Muscle layer of duodenum (tissue), 2 donors: Measurements from ENCODE around the gene APBB2.

ENCODE experiments used
- H3K27ac ChIP-seq: one replicate; pipeline ENCODE4 v1.7.0; 2013; ENCODE audit warnings: mild to moderate bottlenecking, low read length
- H3K27me3 ChIP-seq: one replicate; pipeline ENCODE4 v1.7.0; 2013; ENCODE audit warnings: low read depth, mild to moderate bottlenecking, control low read depth, low read length
- H3K36me3 ChIP-seq, 2 donors: one replicate each; pipeline ENCODE4 v1.7.0; 2013; ENCODE audit warnings: low read length in 2 of 2, control low read depth in 1 of 2, mild to moderate bottlenecking in 1 of 2; ENCODE audit not compliant: insufficient read depth in 2 of 2, control insufficient read depth in 1 of 2
- H3K4me1 ChIP-seq, 2 donors: one replicate each; pipeline ENCODE4 v1.7.0; 2013; ENCODE audit warnings: low read length in 2 of 2, mild to moderate bottlenecking in 2 of 2, control low read depth in 1 of 2, moderate library complexity in 1 of 2; ENCODE audit not compliant: insufficient read depth in 2 of 2, control insufficient read depth in 1 of 2
- H3K4me3 ChIP-seq, 2 donors: one replicate each; pipeline ENCODE4 v1.7.0; 2013; ENCODE audit warnings: low read length in 2 of 2, low read depth in 1 of 2, mild to moderate bottlenecking in 1 of 2
- H3K9me3 ChIP-seq, 2 donors: one replicate each; pipeline ENCODE4 v1.7.0; 2013; ENCODE audit warnings: low read length in 2 of 2, control low read depth in 1 of 2, mild to moderate bottlenecking in 1 of 2; ENCODE audit not compliant: control insufficient read depth in 1 of 2
- donor health status: healthy.

APBB2 gene

GRCh38 chr4:41203841-41204240 is 10.5 kb downstream of the APBB2 start:
- Histone ChIP-seq H3K4me1 (peaks cover 9 to 18% of the 10 kb centered on the region in 2 donors), H3K27ac (no peak overlapping the region), H3K27me3 (no peaks in the 10 kb centered on the region), H3K9me3 (no peaks in the 10 kb centered on the region), H3K36me3 (no peaks in the 10 kb centered on the region), H3K4me3 (no peak overlapping the region)

DNA sequence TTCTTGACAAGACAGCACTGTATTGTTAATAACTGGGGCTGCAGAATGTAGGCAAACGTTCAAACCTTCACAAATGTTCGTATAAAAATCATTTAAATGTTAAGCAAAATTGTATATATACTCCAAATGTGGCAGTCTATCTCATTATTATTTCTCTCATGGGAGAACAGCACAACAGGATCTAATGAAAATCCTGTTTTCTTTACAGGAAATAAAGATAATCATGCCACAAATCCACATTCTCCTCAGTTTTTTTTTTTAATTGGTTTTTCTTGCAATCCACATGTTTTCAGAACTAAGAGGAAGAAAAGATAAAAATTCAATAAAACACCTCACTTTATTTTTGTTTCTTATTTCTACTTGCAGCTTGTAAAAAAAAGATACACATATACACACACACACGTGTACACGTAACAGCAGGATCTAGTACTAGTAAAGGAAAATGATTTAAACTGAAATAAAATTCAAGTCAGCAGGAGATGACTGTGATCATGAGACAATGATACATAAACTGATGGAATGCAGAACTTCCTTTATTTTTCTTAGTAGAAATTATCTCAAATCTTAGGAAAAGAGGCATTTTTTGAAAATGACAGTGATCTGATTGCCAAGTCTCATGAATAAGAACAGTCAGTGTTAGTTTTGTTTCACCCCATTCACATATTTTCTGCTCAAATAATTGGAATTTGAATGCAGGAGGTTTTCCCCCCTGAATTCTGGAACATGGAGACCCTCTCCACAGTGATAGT is 11.3 kb downstream of the APBB2 start:
- no peak overlapping the region for H3K4me3 ChIP-seq
- no peaks in the 10 kb centered on the region for H3K27me3 ChIP-seq
- H3K27ac ChIP-seq: no peak overlapping the region
- no peaks in the 10 kb centered on the region for H3K36me3 ChIP-seq
- no peaks in the 10 kb centered on the region for H3K9me3 ChIP-seq
- peaks cover 9 to 18% of the 10 kb centered on the region in 2 donors for H3K4me1 ChIP-seq

DNA sequence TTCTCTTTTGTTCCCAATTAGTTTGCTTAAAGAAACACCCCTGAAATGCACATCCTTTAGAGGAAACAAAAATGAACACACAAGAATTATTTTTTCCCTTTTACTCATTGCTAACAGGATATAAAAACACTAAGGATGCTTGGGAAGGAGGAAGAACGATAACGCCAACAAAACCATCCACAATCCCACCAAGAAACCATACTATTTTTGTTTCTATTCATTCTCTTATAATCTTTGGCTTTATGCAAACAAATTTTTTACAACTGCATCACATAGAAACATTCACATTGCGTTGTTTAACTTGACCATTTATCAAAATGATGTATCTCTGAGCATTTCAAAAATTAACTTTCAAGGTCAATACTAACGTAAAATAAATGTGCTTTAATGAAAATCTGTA is 12.0 kb downstream of the APBB2 start:
- no peak overlapping the region for H3K4me3 ChIP-seq
- H3K27ac ChIP-seq: no peak overlapping the region

DNA sequence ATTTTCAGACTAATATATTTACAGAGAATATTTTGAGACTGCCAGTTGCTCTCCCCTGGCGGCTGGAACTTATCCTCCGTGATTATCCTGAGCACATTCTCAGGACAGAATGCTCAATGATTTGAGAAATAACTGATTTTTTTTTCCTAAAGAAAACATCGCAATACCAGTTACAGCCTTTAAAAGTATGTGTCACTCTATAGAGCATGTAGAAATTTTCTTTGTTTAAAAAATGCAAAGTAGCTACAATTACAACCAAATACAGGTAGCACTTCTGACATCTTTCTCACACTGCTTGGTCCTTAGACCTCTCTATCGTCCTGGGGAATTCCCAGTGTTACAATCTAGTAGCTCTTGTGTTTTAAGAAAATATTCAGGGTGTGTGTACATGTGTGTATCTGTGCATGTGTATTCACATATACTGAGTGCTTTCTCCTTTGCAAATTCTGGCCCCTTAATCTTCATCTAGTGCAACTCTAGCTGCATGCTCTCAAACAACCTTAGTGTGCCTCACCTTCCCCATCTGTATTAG is 13.8 kb downstream of the APBB2 start:
- H3K9me3 ChIP-seq: no peaks in the 10 kb centered on the region
- H3K4me1 ChIP-seq: peaks cover 9 to 18% of the 10 kb centered on the region in 2 donors
- H3K27me3 ChIP-seq: no peaks in the 10 kb centered on the region
- no peak overlapping the region for H3K4me3 ChIP-seq
- no peaks in the 10 kb centered on the region for H3K36me3 ChIP-seq
- no peak overlapping the region for H3K27ac ChIP-seq

More for the DNA sequence above, 12.0 kb downstream of the APBB2 start:
- H3K9me3 ChIP-seq: no peaks in the 10 kb centered on the region
- no peaks in the 10 kb centered on the region for H3K27me3 ChIP-seq
- H3K36me3 ChIP-seq: no peaks in the 10 kb centered on the region
- peaks cover 9 to 18% of the 10 kb centered on the region in 2 donors for H3K4me1 ChIP-seq

- Histone ChIP-seq H3K9me3 (no peaks in the 10 kb centered on the region), H3K27me3 (no peaks in the 10 kb centered on the region), H3K27ac (no peak overlapping the region), H3K4me3 (no peak overlapping the region), H3K4me1 (peaks cover 8 to 14% of the 10 kb centered on the region in 2 donors), H3K36me3 (no peaks in the 10 kb centered on the region)
Observed at GRCh38 chr4:41199788-41200187, 14.6 kb downstream of the APBB2 start.

DNA sequence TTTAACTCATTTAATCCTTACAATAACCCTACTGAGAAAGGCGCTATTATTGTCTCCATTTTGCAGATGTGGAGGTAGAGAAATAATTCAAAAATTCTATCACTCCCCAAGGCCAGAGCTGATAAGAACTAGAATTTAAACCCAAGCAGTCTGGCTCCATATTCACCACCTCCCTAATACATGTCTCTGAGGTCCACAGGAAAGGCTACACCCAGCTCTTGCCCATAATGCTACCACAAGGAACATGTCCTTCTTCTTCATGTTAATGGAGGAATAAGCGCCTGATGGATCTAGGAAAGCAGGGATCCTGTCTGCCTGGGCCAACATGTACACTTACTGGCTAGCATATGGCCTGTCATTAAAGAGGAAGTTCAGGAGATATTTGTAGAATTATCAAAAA is 16.3 kb downstream of the APBB2 start:
- Histone ChIP-seq H3K4me1 (peaks cover 0 to 6% of the 10 kb centered on the region in 2 donors), H3K4me3 (no peak overlapping the region), H3K36me3 (no peaks in the 10 kb centered on the region), H3K27ac (no peak overlapping the region), H3K27me3 (no peaks in the 10 kb centered on the region), H3K9me3 (no peaks in the 10 kb centered on the region)

GRCh38 chr4:41197495-41197894 is 16.8 kb downstream of the APBB2 start:
- Histone ChIP-seq H3K4me3 (no peak overlapping the region), H3K27ac (no peak overlapping the region), H3K27me3 (no peaks in the 10 kb centered on the region), H3K9me3 (no peaks in the 10 kb centered on the region), H3K36me3 (no peaks in the 10 kb centered on the region), H3K4me1 (peaks cover 0 to 1% of the 10 kb centered on the region in 2 donors)

DNA sequence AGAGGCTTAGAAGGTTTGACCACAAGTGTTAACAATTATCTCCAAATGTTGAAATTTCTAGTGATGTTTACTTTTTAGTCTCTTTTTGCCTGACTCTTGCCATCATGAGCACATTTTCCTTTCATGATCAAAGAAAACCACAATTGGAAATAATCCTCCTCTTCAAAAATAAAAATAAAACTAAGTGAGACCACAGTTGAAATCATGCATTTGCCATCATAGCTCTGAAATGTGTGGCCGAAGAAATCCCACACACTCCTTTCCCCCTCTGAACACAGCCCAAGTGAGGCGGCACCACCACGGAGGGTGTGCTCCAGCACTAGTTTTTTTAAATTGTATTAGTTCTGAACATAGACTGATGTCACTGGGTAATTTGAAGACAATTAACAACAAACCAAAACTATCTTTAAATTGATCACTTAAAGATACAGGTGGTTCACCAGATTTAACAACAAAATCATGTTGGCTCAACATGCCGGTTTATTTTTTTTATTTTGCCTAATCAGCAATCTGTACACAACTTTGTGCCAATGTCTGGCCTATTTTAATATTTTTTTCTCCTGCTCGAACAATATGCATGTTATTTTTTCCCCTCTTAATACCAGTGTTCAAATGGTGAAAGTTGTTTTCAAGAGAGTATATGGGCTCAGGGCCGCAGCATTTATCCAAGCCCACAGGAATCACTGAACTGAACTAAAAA is 17.6 kb downstream of the APBB2 start:
- no peak overlapping the region for H3K4me3 ChIP-seq
- no peaks in the 10 kb centered on the region for H3K9me3 ChIP-seq
- no peaks in the 10 kb centered on the region for H3K36me3 ChIP-seq
- no peak overlapping the region for H3K27ac ChIP-seq
- H3K4me1 ChIP-seq: no peaks in the 10 kb centered on the region
- no peaks in the 10 kb centered on the region for H3K27me3 ChIP-seq

- Histone ChIP-seq H3K9me3 (no peaks in the 10 kb centered on the region), H3K27ac (no peak overlapping the region), H3K4me1 (peaks cover 0 to 6% of the 10 kb centered on the region in 2 donors), H3K36me3 (no peaks in the 10 kb centered on the region), H3K4me3 (no peak overlapping the region), H3K27me3 (no peaks in the 10 kb centered on the region)
Observed at GRCh38 chr4:41192136-41192535, 22.2 kb downstream of the APBB2 start.

GRCh38 chr4:41189666-41190065 is 24.7 kb downstream of the APBB2 start:
- H3K27ac ChIP-seq: no peak overlapping the region
- no peaks in the 10 kb centered on the region for H3K36me3 ChIP-seq
- H3K9me3 ChIP-seq: no peaks in the 10 kb centered on the region
- H3K4me1 ChIP-seq: peaks cover 0 to 26% of the 10 kb centered on the region in 2 donors
- no peak overlapping the region for H3K4me3 ChIP-seq
- H3K27me3 ChIP-seq: no peaks in the 10 kb centered on the region

GRCh38 chr4:41189076-41189475 is 25.3 kb downstream of the APBB2 start:
- H3K36me3 ChIP-seq: no peaks in the 10 kb centered on the region
- peaks cover 0 to 26% of the 10 kb centered on the region in 2 donors for H3K4me1 ChIP-seq
- no peaks in the 10 kb centered on the region for H3K27me3 ChIP-seq
- no peak overlapping the region for H3K4me3 ChIP-seq
- no peaks in the 10 kb centered on the region for H3K9me3 ChIP-seq
- H3K27ac ChIP-seq: no peak overlapping the region
